SKM-1 treated with dmso at 0.1 percent for 144 hours (cell line): Measurements from ENCODE around the gene COL25A1.

Experiments
- DNase-seq: peaks from one replicate; lab custom pipeline; 2025; ENCODE audit not compliant: unreplicated experiment; lab: John Stamatoyannopoulos, UW

Gene COL25A1

GRCh38 chr4:108783665-108784463 lies 518.6 kb downstream of the COL25A1 start:
- DNase-seq: no peak

DNA sequence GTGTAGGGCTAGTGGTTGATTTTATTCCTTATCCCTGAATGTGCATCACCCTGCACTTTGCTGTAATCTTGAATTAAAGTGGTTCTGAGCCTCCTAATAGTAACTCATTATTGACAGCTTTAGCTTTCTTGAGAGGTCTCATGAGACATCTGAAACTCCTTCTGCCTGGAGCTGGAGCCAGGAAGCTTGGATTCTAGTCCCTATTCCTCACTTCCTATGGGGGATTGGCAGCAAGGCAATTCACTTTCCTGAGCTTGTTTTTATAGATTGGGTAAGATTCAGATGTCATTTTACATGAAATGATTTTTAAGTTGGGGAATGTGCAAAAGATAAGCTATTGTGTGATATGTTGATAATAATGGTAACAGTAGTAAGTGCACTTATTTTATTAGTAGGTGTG lies 522.5 kb downstream of the COL25A1 start:
- DNase-seq: no peak

DNA sequence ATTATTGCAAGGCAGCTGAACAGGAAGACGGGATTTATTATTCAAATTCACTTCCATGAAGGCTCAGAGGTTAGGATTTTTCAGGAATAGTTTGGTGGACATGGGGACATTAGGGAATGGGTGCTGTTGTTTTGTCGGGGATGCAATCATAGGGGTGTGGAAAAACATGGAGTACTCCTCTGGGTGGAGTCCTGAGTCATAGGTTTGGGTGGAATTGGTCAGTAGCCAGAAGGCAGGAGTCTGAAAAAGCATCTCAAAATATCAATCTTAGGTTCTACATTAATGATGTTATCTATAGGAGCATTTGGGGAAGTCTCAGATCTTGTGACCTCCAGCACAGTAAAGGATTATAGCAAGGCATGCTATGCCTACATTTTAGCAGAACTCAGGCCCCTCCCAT lies 525.1 kb downstream of the COL25A1 start:
- DNase-seq: no peak

DNA sequence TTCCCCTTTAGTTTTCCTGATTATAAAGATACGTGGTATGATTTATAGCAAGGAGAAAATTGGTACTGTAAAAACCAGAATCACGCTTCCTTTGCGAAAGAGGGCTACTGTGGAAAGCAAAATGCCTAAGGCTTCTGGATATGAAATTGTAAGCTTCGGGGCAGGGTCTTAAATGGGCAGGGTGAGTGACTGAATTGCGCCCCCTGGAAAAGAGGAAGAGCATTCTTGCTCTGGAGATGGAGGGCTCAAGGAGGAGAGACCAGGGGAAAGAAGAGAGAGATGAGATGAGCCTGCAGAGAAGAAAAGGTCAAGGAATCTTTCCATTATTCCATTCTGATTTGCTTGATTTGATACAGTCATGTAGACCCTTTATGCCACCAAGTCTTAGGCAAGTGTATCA lies 526.5 kb downstream of the COL25A1 start:
- DNase-seq: no peak

- no peak for DNase-seq
Observed at GRCh38 chr4:108774809-108775530, 527.5 kb downstream of the COL25A1 start.

GRCh38 chr4:108772402-108772801 lies 530.1 kb downstream of the COL25A1 start:
- DNase-seq: no peak

DNA sequence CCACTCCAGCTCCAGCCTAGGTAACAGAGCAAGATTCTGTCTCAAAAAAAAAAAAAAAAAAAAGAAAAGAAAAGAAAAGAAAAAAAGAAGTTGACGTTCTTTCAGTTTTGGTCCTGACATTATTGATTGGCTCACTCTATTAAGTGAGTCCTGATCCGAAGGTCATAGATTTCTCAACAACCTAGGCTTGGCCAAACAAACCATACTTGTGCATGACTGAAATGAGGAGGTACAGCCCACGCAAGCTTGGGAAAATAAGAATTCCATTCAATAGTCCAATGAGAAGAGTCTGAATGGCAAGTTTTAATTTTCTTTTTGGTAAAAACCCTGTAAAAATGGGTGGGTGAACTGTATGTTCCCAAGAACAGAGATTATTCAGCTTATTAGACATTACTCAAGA lies 536.4 kb downstream of the COL25A1 start:
- no peak for DNase-seq

- DNase-seq: no peak
Observed at GRCh38 chr4:108763986-108764385, 538.5 kb downstream of the COL25A1 start.

DNA sequence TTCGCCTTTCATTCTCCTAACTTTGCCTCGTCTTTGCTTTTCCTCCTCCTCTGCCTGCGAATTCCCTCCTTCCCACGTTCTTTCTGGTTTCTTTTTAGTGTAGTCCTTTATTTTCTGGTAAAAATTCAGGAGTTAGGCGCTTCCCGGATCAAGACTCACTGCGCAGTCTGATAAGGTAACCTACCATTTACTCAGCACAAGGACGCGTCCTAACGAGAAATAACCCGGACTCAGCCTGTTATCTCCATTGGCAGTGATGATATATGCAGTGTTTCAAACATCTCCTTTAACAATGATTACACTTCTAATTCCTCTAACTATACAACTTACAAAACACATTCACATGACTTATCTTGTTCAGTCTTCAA lies 539.2 kb downstream of the COL25A1 start:
- no peak for DNase-seq

- peak; percentile 23 for DNase-seq
Observed at GRCh38 chr4:108762559-108763225, 539.8 kb downstream of the COL25A1 start, which contains the start of gene ETNPPL. TSS of gene ETNPPL (minus strand) at chr4:108763053. CDS start at chr4:108762898, 155 bp downstream.
